ENCODE results near the gene ERC1. TPM values are rescaled to one million over a fixed set of nuclear protein-coding genes. Genes with fewer than 3 reads are reported as not detected.

Gene ERC1
- total RNA-seq, 2 experiments from 2014 or later = 40.1 to 49.6 TPM

- H3K36me3 ChIP-seq (ENCODE audit: insufficient read depth, low read length) = no peaks in the 10 kb centered on the region
- no peaks in the 10 kb centered on the region for H3K27me3 ChIP-seq (ENCODE audit: control insufficient read depth in 1 of 2, insufficient read depth in 2 of 2, low read length in 2 of 2)
- no peak overlapping the region for H3K4me3 Mint-ChIP-seq
- H3K36me3 Mint-ChIP-seq (ENCODE audit: low read depth) = peaks cover 28% of the 10 kb centered on the region
- no peaks in the 10 kb centered on the region for H3K4me1 ChIP-seq (ENCODE audit: insufficient read depth, low read length)
- no peaks in the 10 kb centered on the region for H3K9me3 Mint-ChIP-seq
- ChIA-PET CTCF (interaction anchor here (1.3 kb wide), 1 partner anchor 43 kb away, joined by 3 read pairs; no protein-coding TSS in a partner anchor), POLR2A (no interaction called here)
- H3K4me3 ChIP-seq (ENCODE audit: low read length) = no peak overlapping the region
- H3K27ac Mint-ChIP-seq = no peak overlapping the region
- TF ChIP-seq CTCF (IDR thresholded peaks at IDR 0.05) = no peak
- no peak overlapping the region for H3K27ac ChIP-seq (ENCODE audit: low read depth in 1 of 2, low read length in 2 of 2)
- H3K27me3 Mint-ChIP-seq = no peaks in the 10 kb centered on the region
- DNase-seq (no peak), ATAC-seq (ENCODE audit: poor library complexity) (no peak)
- intact Hi-C loops (cut with DNase I, micrococcal nuclease) = no loop called here
- peaks cover 7 to 13% of the 10 kb centered on the region in 2 experiments for H3K9me3 ChIP-seq (ENCODE audit: control insufficient read depth in 1 of 2, insufficient read depth in 1 of 2, low read length in 2 of 2)
- H3K4me1 Mint-ChIP-seq (ENCODE audit: low read depth) = no peaks in the 10 kb centered on the region
Measured at GRCh38 chr12:1395421-1395955, 404.5 kb downstream of the ERC1 start.

- H3K4me3 Mint-ChIP-seq = no peak overlapping the region
- intact Hi-C loops (cut with DNase I, micrococcal nuclease) = no loop called here
- no peak for ATAC-seq (ENCODE audit: poor library complexity)
- no peaks in the 10 kb centered on the region for H3K27me3 Mint-ChIP-seq
- POLR2A ChIA-PET = no interaction called here
- Histone ChIP-seq H3K4me1 (ENCODE audit: insufficient read depth, low read length) (no peaks in the 10 kb centered on the region), H3K27me3 (ENCODE audit: control insufficient read depth in 1 of 2, insufficient read depth in 2 of 2, low read length in 2 of 2) (no peaks in the 10 kb centered on the region), H3K27ac (ENCODE audit: low read depth in 1 of 2, low read length in 2 of 2) (no peak overlapping the region), H3K36me3 (ENCODE audit: insufficient read depth, low read length) (no peaks in the 10 kb centered on the region), H3K4me3 (ENCODE audit: low read length) (no peak overlapping the region), H3K9me3 (ENCODE audit: control insufficient read depth in 1 of 2, insufficient read depth in 1 of 2, low read length in 2 of 2) (no peaks in the 10 kb centered on the region)
- DNase-seq = peak in 1 of 14 experiments; percentile 4
- TF ChIP-seq CTCF (IDR thresholded peaks at IDR 0.05) = no peak
- H3K9me3 Mint-ChIP-seq = no peaks in the 10 kb centered on the region
- peaks cover 7% of the 10 kb centered on the region for H3K36me3 Mint-ChIP-seq (ENCODE audit: low read depth)
- CTCF ChIA-PET = no interaction called here
- no peak overlapping the region for H3K27ac Mint-ChIP-seq
- H3K4me1 Mint-ChIP-seq (ENCODE audit: low read depth) = no peaks in the 10 kb centered on the region
Measured at GRCh38 chr12:1398673-1399072, 407.6 kb downstream of the ERC1 start.

GRCh38 chr12:1401891-1402290 lies 410.9 kb downstream of the ERC1 start:
- Mint-ChIP-seq H3K27me3 (no peaks in the 10 kb centered on the region), H3K36me3 (ENCODE audit: low read depth) (no peaks in the 10 kb centered on the region), H3K4me3 (no peak overlapping the region), H3K4me1 (ENCODE audit: low read depth) (no peaks in the 10 kb centered on the region), H3K27ac (no peak overlapping the region), H3K9me3 (no peaks in the 10 kb centered on the region)
- intact Hi-C loops (cut with DNase I, micrococcal nuclease) = no loop called here
- no peak for DNase-seq
- H3K27me3 ChIP-seq (ENCODE audit: control insufficient read depth in 1 of 2, insufficient read depth in 2 of 2, low read length in 2 of 2) = no peaks in the 10 kb centered on the region
- no peak overlapping the region for H3K27ac ChIP-seq (ENCODE audit: low read depth in 1 of 2, low read length in 2 of 2)
- H3K36me3 ChIP-seq (ENCODE audit: insufficient read depth, low read length) = no peaks in the 10 kb centered on the region
- no peaks in the 10 kb centered on the region for H3K9me3 ChIP-seq (ENCODE audit: control insufficient read depth in 1 of 2, insufficient read depth in 1 of 2, low read length in 2 of 2)
- no peak for ATAC-seq (ENCODE audit: poor library complexity)
- TF ChIP-seq CTCF (IDR thresholded peaks at IDR 0.05) = no peak
- ChIA-PET CTCF (no interaction called here), POLR2A (no interaction called here)
- no peak overlapping the region for H3K4me3 ChIP-seq (ENCODE audit: low read length)
- H3K4me1 ChIP-seq (ENCODE audit: insufficient read depth, low read length) = no peaks in the 10 kb centered on the region
